ENCODE results near the gene MED12L.

MED12L gene

GRCh38 chr3:151331696-151332095 is 246.2 kb downstream of the MED12L start:
- Histone ChIP-seq H3K36me3 (no peaks in the 10 kb centered on the region), H3K4me1 (no peaks in the 10 kb centered on the region), H3K4me3 (no peak overlapping the region)

GRCh38 chr3:151345859-151346258 is 260.4 kb downstream of the MED12L start:
- H3K27me3 ChIP-seq, result no peaks in the 10 kb centered on the region
- no peak overlapping the region for H3K4me3 ChIP-seq
- H3K36me3 ChIP-seq, result no peaks in the 10 kb centered on the region
- no peaks in the 10 kb centered on the region for H3K4me1 ChIP-seq
- H3K9me3 ChIP-seq, result no peaks in the 10 kb centered on the region
- TF ChIP-seq Cebpa-rat (IDR thresholded peaks at IDR 0.05), result no peak
- H4K20me1 ChIP-seq, result no peaks in the 10 kb centered on the region
- H3K27ac ChIP-seq, result no peak overlapping the region
- H3K9ac ChIP-seq, result no peak overlapping the region
- H3K4me2 ChIP-seq, result no peak overlapping the region

More at GRCh38 chr3:151331696-151332095, 246.2 kb downstream of the MED12L start:
- Histone ChIP-seq H3K9ac (no peak overlapping the region), H3K27ac (no peak overlapping the region), H3K9me3 (no peaks in the 10 kb centered on the region), H3K4me2 (no peak overlapping the region), H4K20me1 (no peaks in the 10 kb centered on the region), H3K27me3 (no peaks in the 10 kb centered on the region)
- TF ChIP-seq Cebpa-rat (IDR thresholded peaks at IDR 0.05), result no peak

- no peak overlapping the region for H3K9ac ChIP-seq
- H4K20me1 ChIP-seq, result no peaks in the 10 kb centered on the region
- no peak for TF ChIP-seq Cebpa-rat (IDR thresholded peaks at IDR 0.05)
These were observed 260.8 kb downstream of the MED12L start for GRCh38 chr3:151346292-151346691.

GRCh38 chr3:151347432-151347831 is 262.0 kb downstream of the MED12L start:
- Histone ChIP-seq H3K4me1 (peaks cover 15% of the 10 kb centered on the region), H3K27ac (no peak overlapping the region), H3K9ac (no peak overlapping the region), H4K20me1 (no peaks in the 10 kb centered on the region), H3K27me3 (no peaks in the 10 kb centered on the region), H3K4me2 (no peak overlapping the region), H3K4me3 (no peak overlapping the region), H3K36me3 (no peaks in the 10 kb centered on the region), H3K9me3 (no peaks in the 10 kb centered on the region)
- TF ChIP-seq Cebpa-rat (IDR thresholded peaks at IDR 0.05), result no peak

More at GRCh38 chr3:151346292-151346691, 260.8 kb downstream of the MED12L start:
- Histone ChIP-seq H3K4me2 (no peak overlapping the region), H3K27me3 (no peaks in the 10 kb centered on the region), H3K36me3 (no peaks in the 10 kb centered on the region), H3K27ac (no peak overlapping the region), H3K9me3 (no peaks in the 10 kb centered on the region), H3K4me1 (peaks cover 3% of the 10 kb centered on the region), H3K4me3 (no peak overlapping the region)

- Histone ChIP-seq H3K4me1 (peaks cover 17% of the 10 kb centered on the region), H4K20me1 (no peaks in the 10 kb centered on the region), H3K4me2 (no peak overlapping the region), H3K9ac (no peak overlapping the region), H3K4me3 (no peak overlapping the region), H3K27ac (no peak overlapping the region), H3K27me3 (no peaks in the 10 kb centered on the region), H3K9me3 (no peaks in the 10 kb centered on the region), H3K36me3 (no peaks in the 10 kb centered on the region)
- TF ChIP-seq Cebpa-rat (IDR thresholded peaks at IDR 0.05), result no peak
These were observed 265.2 kb downstream of the MED12L start for GRCh38 chr3:151350656-151351055.

GRCh38 chr3:151351219-151351618 is 265.8 kb downstream of the MED12L start:
- peak overlapping the region; percentile 52 for H3K4me2 ChIP-seq
- H3K4me3 ChIP-seq, result no peak overlapping the region
- peak overlapping the region; percentile 33; the same call in 1 of the 2 replicates for H3K27ac ChIP-seq
- peaks cover 17% of the 10 kb centered on the region for H3K4me1 ChIP-seq
- H4K20me1 ChIP-seq, result no peaks in the 10 kb centered on the region
- peaks cover 5% of the 10 kb centered on the region for H3K36me3 ChIP-seq
- no peaks in the 10 kb centered on the region for H3K9me3 ChIP-seq
- no peak overlapping the region for H3K9ac ChIP-seq
- no peak for TF ChIP-seq Cebpa-rat (IDR thresholded peaks at IDR 0.05)
- no peaks in the 10 kb centered on the region for H3K27me3 ChIP-seq

GRCh38 chr3:151351648-151352047 is 266.2 kb downstream of the MED12L start:
- peaks cover 17% of the 10 kb centered on the region for H3K4me1 ChIP-seq
- peaks cover 5% of the 10 kb centered on the region for H3K36me3 ChIP-seq
- no peaks in the 10 kb centered on the region for H3K27me3 ChIP-seq
- no peaks in the 10 kb centered on the region for H4K20me1 ChIP-seq
- H3K9me3 ChIP-seq, result no peaks in the 10 kb centered on the region
- no peak overlapping the region for H3K4me3 ChIP-seq
- no peak overlapping the region for H3K9ac ChIP-seq
- no peak for TF ChIP-seq Cebpa-rat (IDR thresholded peaks at IDR 0.05)
- H3K4me2 ChIP-seq, result peak overlapping the region; percentile 52
- H3K27ac ChIP-seq, result peak overlapping the region; percentile 33; the same call in 1 of the 2 replicates

GRCh38 chr3:151356794-151357462 is 271.5 kb downstream of the MED12L start:
- no peak overlapping the region for H3K9ac ChIP-seq
- H3K4me1 ChIP-seq, result peaks cover 8% of the 10 kb centered on the region
- H3K27me3 ChIP-seq, result no peaks in the 10 kb centered on the region
- H4K20me1 ChIP-seq, result no peaks in the 10 kb centered on the region
- no peak overlapping the region for H3K4me2 ChIP-seq
- no peaks in the 10 kb centered on the region for H3K9me3 ChIP-seq
- H3K4me3 ChIP-seq, result no peak overlapping the region
- TF ChIP-seq Cebpa-rat (IDR thresholded peaks at IDR 0.05), result no peak
- H3K27ac ChIP-seq, result no peak overlapping the region
- H3K36me3 ChIP-seq, result peaks cover 5% of the 10 kb centered on the region

GRCh38 chr3:151357463-151357850 is 272.0 kb downstream of the MED12L start:
- no peak overlapping the region for H3K9ac ChIP-seq
- no peaks in the 10 kb centered on the region for H3K27me3 ChIP-seq
- H3K4me2 ChIP-seq, result no peak overlapping the region
- no peaks in the 10 kb centered on the region for H3K9me3 ChIP-seq
- no peak overlapping the region for H3K27ac ChIP-seq
- H3K36me3 ChIP-seq, result peaks cover 5% of the 10 kb centered on the region
- H4K20me1 ChIP-seq, result no peaks in the 10 kb centered on the region
- H3K4me3 ChIP-seq, result no peak overlapping the region
- H3K4me1 ChIP-seq, result peaks cover 2% of the 10 kb centered on the region
- TF ChIP-seq Cebpa-rat (IDR thresholded peaks at IDR 0.05), result no peak

- Histone ChIP-seq H3K4me2 (no peak overlapping the region), H3K4me3 (no peak overlapping the region), H3K9ac (no peak overlapping the region), H3K27me3 (no peaks in the 10 kb centered on the region), H3K9me3 (no peaks in the 10 kb centered on the region), H4K20me1 (no peaks in the 10 kb centered on the region), H3K36me3 (peaks cover 5% of the 10 kb centered on the region; the same call in 1 of the 2 replicates), H3K27ac (no peak overlapping the region), H3K4me1 (no peaks in the 10 kb centered on the region)
- TF ChIP-seq Cebpa-rat (IDR thresholded peaks at IDR 0.05), result no peak
These were observed 277.3 kb downstream of the MED12L start for GRCh38 chr3:151362751-151363174.

All from BLaER1 (cell line).